IMR-90 (cell line): ENCODE measurements around the gene ATMIN. TPM values are rescaled to one million over a fixed set of nuclear protein-coding genes. Genes with fewer than 3 reads are reported as not detected.

Experiments
- ATAC-seq: fragments of 200-7000 bp; cut with Tn5 transposase; 2 replicates; pipeline ENCODE4 v1.9.1; 2020; ENCODE audit warnings: low read depth, mild to moderate bottlenecking, moderate library complexity
- BruUV-seq: library from RNA; stranded (reverse); fragments of 400-500 nt; replicated peaks from 2 replicates; lab custom pipeline; 2021; lab: Mats Ljungman, UMichigan
- CTCF ChIA-PET: fragments of 300-600 bp; formaldehyde crosslinking; extraction: SDS; loops from one replicate; lab custom pipeline; 2021; ENCODE audit warnings: antibody characterized with exemption; lab: Yijun Ruan, JAX
- POLR2A ChIA-PET: fragments of 300-600 bp; sonication (Branson Sonifier 250); formaldehyde crosslinking; loops from one replicate; lab custom pipeline; 2022; ENCODE audit warnings: antibody characterized with exemption; ENCODE audit not compliant: unreplicated experiment; lab: Charles Lee
- DNase-seq: peaks from one replicate; pipeline ENCODE4 v3.0.0; 2013
- H2AFZ ChIP-seq: replicated peaks from 2 replicates; pipeline ENCODE3; 2013; ENCODE audit warnings: low read length, mild to moderate bottlenecking; ENCODE audit not compliant: poor library complexity
- H2AK5ac ChIP-seq: 2 replicates; pipeline ENCODE4 v1.6.1; 2013; ENCODE audit warnings: low read depth, low read length, inconsistent platforms
- H2AK9ac ChIP-seq: replicated peaks from 2 replicates; pipeline ENCODE3; 2013; ENCODE audit warnings: mild to moderate bottlenecking, low read depth, low read length, moderate library complexity; ENCODE audit not compliant: poor library complexity
- H2BK120ac ChIP-seq: 2 replicates; pipeline ENCODE4 v1.6.1; 2013; ENCODE audit warnings: low read depth, low read length, inconsistent platforms
- H2BK15ac ChIP-seq: 3 replicates; pipeline ENCODE4 v1.6.1; 2013; ENCODE audit warnings: low read depth, low read length, inconsistent platforms
- H2BK20ac ChIP-seq: 2 replicates; pipeline ENCODE4 v1.6.1; 2013; ENCODE audit warnings: low read depth, mild to moderate bottlenecking, inconsistent platforms, low read length, moderate library complexity
- H2BK5ac ChIP-seq: 2 replicates; pipeline ENCODE4 v1.6.1; 2013; ENCODE audit warnings: mild to moderate bottlenecking, low read depth, low read length, inconsistent platforms; ENCODE audit not compliant: poor library complexity, severe bottlenecking
- H3K14ac ChIP-seq: replicated peaks from 2 replicates; pipeline ENCODE4 v1.6.1; 2013; ENCODE audit warnings: low read depth, low read length, inconsistent platforms
- H3K18ac ChIP-seq: 2 replicates; pipeline ENCODE4 v1.6.1; 2013; ENCODE audit warnings: low read depth, low read length, control low read depth
- H3K23ac ChIP-seq: 2 replicates; pipeline ENCODE4 v1.6.1; 2013; ENCODE audit warnings: low read depth, low read length, inconsistent platforms
- H3K27ac ChIP-seq: 2 replicates; pipeline ENCODE4 v1.5.1; 2013; ENCODE audit warnings: mild to moderate bottlenecking, control low read depth, low read length; ENCODE audit not compliant: insufficient read depth
- H3K27me3 ChIP-seq: 2 replicates; pipeline ENCODE4 v1.6.1; 2013; ENCODE audit warnings: low read length; ENCODE audit not compliant: control insufficient read depth, insufficient read depth
- H3K36me3 ChIP-seq: 2 replicates; pipeline ENCODE4 v1.6.1; 2013; ENCODE audit warnings: low read length, mixed read lengths; ENCODE audit not compliant: control insufficient read depth, insufficient read depth
- H3K4ac ChIP-seq: 2 replicates; pipeline ENCODE4 v1.6.1; 2013; ENCODE audit warnings: low read depth, low read length, inconsistent platforms
- H3K4me1 ChIP-seq: 2 replicates; pipeline ENCODE4 v1.6.1; 2013; ENCODE audit warnings: low read length, mixed read lengths; ENCODE audit not compliant: control insufficient read depth, insufficient read depth
- H3K4me2 ChIP-seq: 2 replicates; pipeline ENCODE4 v1.6.1; 2013; ENCODE audit warnings: low read depth, mild to moderate bottlenecking, control low read depth, low read length, moderate library complexity
- H3K4me3 ChIP-seq: 2 replicates; pipeline ENCODE4 v1.5.1; 2013; ENCODE audit warnings: low read depth, mild to moderate bottlenecking, control low read depth, low read length, moderate library complexity; ENCODE audit not compliant: insufficient read depth
- H3K56ac ChIP-seq: 2 replicates; pipeline ENCODE4 v1.6.1; 2013; ENCODE audit warnings: low read length, inconsistent platforms; ENCODE audit not compliant: insufficient read depth; ENCODE audit errors: extremely low read depth
- H3K79me1 ChIP-seq, 2 experiments: 2 replicates each; pipeline ENCODE4 v1.6.1; 2013; ENCODE audit warnings: low read length in 2 of 2, inconsistent platforms in 1 of 2, low read depth in 1 of 2
- H3K9ac ChIP-seq: 2 replicates; pipeline ENCODE4 v1.6.1; 2013; ENCODE audit warnings: low read depth, low read length, control low read depth
- H3K9me1 ChIP-seq: 2 replicates; pipeline ENCODE4 v1.6.1; 2013; ENCODE audit warnings: low read length, inconsistent platforms; ENCODE audit not compliant: insufficient read depth
- H3K9me3 ChIP-seq: 2 replicates; pipeline ENCODE4 v1.6.1; 2013; ENCODE audit warnings: low read length; ENCODE audit not compliant: control insufficient read depth, insufficient read depth
- H4K20me1 ChIP-seq: 2 replicates; pipeline ENCODE4 v1.6.1; 2013; ENCODE audit warnings: low read length, inconsistent platforms; ENCODE audit not compliant: insufficient read depth
- H4K5ac ChIP-seq: 2 replicates; pipeline ENCODE4 v1.6.1; 2013; ENCODE audit warnings: mild to moderate bottlenecking, low read depth, low read length, control low read depth
- H4K8ac ChIP-seq, 2 experiments: 2 replicates each; pipeline ENCODE4 v1.6.1; 2013; ENCODE audit warnings: low read depth in 2 of 2, low read length in 2 of 2, control low read depth in 1 of 2, inconsistent platforms in 1 of 2
- H4K91ac ChIP-seq: 2 replicates; pipeline ENCODE4 v1.6.1; 2013; ENCODE audit warnings: low read depth, low read length, inconsistent platforms; ENCODE audit not compliant: insufficient read depth
- BHLHE40 ChIP-seq: fragments of 150-350 bp; IDR thresholded peaks from 2 replicates; pipeline ENCODE4 v1.6.1; 2016; ENCODE audit warnings: mild to moderate bottlenecking, low read depth, low read length
- CEBPB ChIP-seq: IDR thresholded peaks from 2 replicates; pipeline ENCODE4 v1.6.1; 2012; ENCODE audit warnings: low read depth, low read length, improper control_type of control experiment
- CHD1 ChIP-seq: IDR thresholded peaks from 2 replicates; pipeline ENCODE4 v1.6.1; 2012; ENCODE audit warnings: low read depth, low read length, improper control_type of control experiment
- FOS ChIP-seq: fragments of 150-350 bp; IDR thresholded peaks from 2 replicates; pipeline ENCODE4 v1.6.1; 2016; ENCODE audit warnings: low read depth, low read length
- MAFK ChIP-seq: IDR thresholded peaks from 2 replicates; pipeline ENCODE4 v1.6.1; 2012; ENCODE audit warnings: low read depth, low read length, improper control_type of control experiment
- MAZ ChIP-seq: IDR thresholded peaks from 2 replicates; pipeline ENCODE4 v1.6.1; 2012; ENCODE audit warnings: low read depth, mild to moderate bottlenecking, low read length, improper control_type of control experiment, moderate library complexity, borderline replicate concordance
- MXI1 ChIP-seq: IDR thresholded peaks from 2 replicates; pipeline ENCODE4 v1.6.1; 2012; ENCODE audit warnings: low read depth, mild to moderate bottlenecking, low read length, moderate library complexity, borderline replicate concordance
- POLR2A ChIP-seq: IDR thresholded peaks from 2 replicates; pipeline ENCODE4 v1.6.1; 2012; ENCODE audit warnings: mild to moderate bottlenecking, low read depth, low read length
- RAD21 ChIP-seq: IDR thresholded peaks from 2 replicates; pipeline ENCODE4 v1.6.1; 2012; ENCODE audit warnings: low read length, improper control_type of control experiment
- RCOR1 ChIP-seq: IDR thresholded peaks from 2 replicates; pipeline ENCODE4 v1.6.1; 2012; ENCODE audit warnings: mild to moderate bottlenecking, low read length, improper control_type of control experiment; ENCODE audit not compliant: insufficient replicate concordance
- RFX5 ChIP-seq: IDR thresholded peaks from 2 replicates; pipeline ENCODE4 v1.8.0; 2012; ENCODE audit warnings: low read depth, mild to moderate bottlenecking, low read length, moderate library complexity
- SMC3 ChIP-seq: fragments of 150-350 bp; IDR thresholded peaks from 2 replicates; pipeline ENCODE4 v1.6.1; 2016; ENCODE audit warnings: low read depth, mild to moderate bottlenecking, antibody characterized with exemption, low read length, moderate library complexity
- WGBS, 2 experiments: methylation state at CpG; one replicate each; pipeline versions ENCODE4 v1.1.5 to v1.1.7; 2013; ENCODE audit warnings: missing lambda C conversion rate in 2 of 2; ENCODE audit not compliant: insufficient read length in 1 of 2; ENCODE audit errors: extremely low coverage in 2 of 2; 5-methylcytosine and 5-hydroxymethylcytosine counted together
- dilution Hi-C: fragments of 300-500 bp; cut with HindIII; formaldehyde crosslinking; loops from one replicate; pipeline ENCODE4 v1.14.3; 2018; ENCODE audit warnings: low sequenced_read_pairs; ENCODE audit not compliant: unreplicated experiment
- in situ Hi-C: fragments of 300-500 bp; cut with MboI; formaldehyde crosslinking; loops from 3 replicates; pipeline ENCODE4 v1.14.3; 2019; ENCODE audit warnings: low sequenced_read_pairs, inconsistent platforms, mixed read lengths
- intact Hi-C: fragments of 100-400 bp; cut with micrococcal nuclease; formaldehyde crosslinking; loops from 2 replicates; pipeline ENCODE4 v1.10.0; 2022
- polyA plus RNA-seq, 3 experiments: library from polyadenylated mRNA; depleted of rRNA; stranded (reverse); fragments of >200 nt; gene quantifications; 2 replicates each; pipeline ENCODE4 v1.2.3, GENCODE V29; 2012; ENCODE audit warnings: low replicate concordance in 1 of 3
- total RNA-seq: library from RNA; depleted of rRNA; stranded (reverse); fragments of >200 nt; gene quantifications from 2 replicates; pipeline ENCODE4 v1.2.3, GENCODE V29; 2012
- TF ChIP-seq, protein P1 (sequence below): fragments of 150-350 bp; IDR thresholded peaks from 2 replicates; pipeline ENCODE4 v1.6.1; 2017; ENCODE audit warnings: mild to moderate bottlenecking, antibody characterized with exemption, low read length, low read depth
- TF ChIP-seq, protein P2 (sequence below): fragments of 150-350 bp; IDR thresholded peaks from 2 replicates; pipeline ENCODE4 v1.6.1; 2016; ENCODE audit warnings: low read depth, mild to moderate bottlenecking, low read length, moderate library complexity, borderline replicate concordance

Gene ATMIN
- total and polyA plus RNA-seq, 2 of the 4 experiments (the other 2 are of a cell fraction) = 15.8 to 45.9 TPM

DNA sequence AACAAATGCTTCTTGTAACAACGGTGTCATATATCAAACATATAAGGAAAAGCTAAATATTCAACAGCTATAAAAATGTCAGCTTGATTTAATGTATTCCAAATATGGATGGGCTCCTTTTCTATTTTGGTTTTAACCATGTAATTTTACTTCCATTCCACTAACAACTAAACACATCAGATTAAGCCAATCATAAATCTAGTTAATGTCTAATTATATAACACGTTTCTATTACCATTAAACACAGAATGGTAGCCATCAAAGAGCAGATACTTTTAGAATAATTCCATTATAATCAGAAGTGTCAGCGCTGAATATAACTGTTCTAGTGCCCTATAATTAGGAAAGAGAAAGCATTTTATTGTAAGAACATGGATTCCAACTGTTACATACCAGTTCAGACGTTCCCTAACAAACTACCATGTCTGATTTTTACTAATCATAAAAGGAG lies 38.9 kb upstream of the ATMIN start:
- no peaks in the 10 kb centered on the region for H3K27me3 ChIP-seq
- no peaks in the 10 kb centered on the region for H3K36me3 ChIP-seq
- intact Hi-C loops (no loop called here), in situ Hi-C loops (no loop called here), dilution Hi-C loops (no loop called here)
- H3K4me1 ChIP-seq = peaks cover 7% of the 10 kb centered on the region; the same call in 1 of the 2 replicates
- ChIA-PET CTCF (interaction anchor here (1.1 to 1.4 kb wide), 2 partner anchors 20 to 22 kb away, joined by 3 read pairs; no protein-coding TSS in a partner anchor), POLR2A (no interaction called here)
- H3K56ac ChIP-seq = no peak overlapping the region
- H2BK120ac ChIP-seq = no peak overlapping the region
- peaks cover 18 to 33% of the 10 kb centered on the region in 2 experiments for H3K79me1 ChIP-seq
- H2BK5ac ChIP-seq = no peak overlapping the region
- no peak overlapping the region for H3K14ac ChIP-seq
- H2BK15ac ChIP-seq = no peak overlapping the region
- no peaks in the 10 kb centered on the region for H3K9me3 ChIP-seq
- no peak overlapping the region for H3K18ac ChIP-seq
- H3K27ac ChIP-seq = no peak overlapping the region
- ATAC-seq (no peak), DNase-seq (no peak)
- no CpG with 5 or more reads among the region's 4 CpGs for WGBS, 2 experiments
- no peak overlapping the region for H4K8ac ChIP-seq
- H2BK20ac ChIP-seq = no peak overlapping the region
- H4K20me1 ChIP-seq = no peaks in the 10 kb centered on the region; the same call in 1 of the 2 replicates
- no peak overlapping the region for H3K4me3 ChIP-seq
- H4K5ac ChIP-seq = no peak overlapping the region
- H2AK9ac ChIP-seq = no peak overlapping the region
- no peak overlapping the region for H3K9ac ChIP-seq
- H2AK5ac ChIP-seq = no peak overlapping the region
- no peaks in the 10 kb centered on the region for H3K9me1 ChIP-seq
- H3K23ac ChIP-seq = no peak overlapping the region
- no peak overlapping the region for H2AFZ ChIP-seq
- no peak overlapping the region for H4K91ac ChIP-seq
- BruUV-seq = no TSS peak
- TF ChIP-seq POLR2A (no peak), RCOR1 (no peak), RAD21 (no peak), CEBPB (no peak), CHD1 (no peak), MAZ (no peak), FOS (no peak), RFX5 (no peak), BHLHE40 (no peak), MXI1 (no peak), SMC3 (no peak), MAFK (no peak)
- TF ChIP-seq, protein P1, sequence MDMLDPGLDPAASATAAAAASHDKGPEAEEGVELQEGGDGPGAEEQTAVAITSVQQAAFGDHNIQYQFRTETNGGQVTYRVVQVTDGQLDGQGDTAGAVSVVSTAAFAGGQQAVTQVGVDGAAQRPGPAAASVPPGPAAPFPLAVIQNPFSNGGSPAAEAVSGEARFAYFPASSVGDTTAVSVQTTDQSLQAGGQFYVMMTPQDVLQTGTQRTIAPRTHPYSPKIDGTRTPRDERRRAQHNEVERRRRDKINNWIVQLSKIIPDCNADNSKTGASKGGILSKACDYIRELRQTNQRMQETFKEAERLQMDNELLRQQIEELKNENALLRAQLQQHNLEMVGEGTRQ = no peak
- TF ChIP-seq, protein P2, sequence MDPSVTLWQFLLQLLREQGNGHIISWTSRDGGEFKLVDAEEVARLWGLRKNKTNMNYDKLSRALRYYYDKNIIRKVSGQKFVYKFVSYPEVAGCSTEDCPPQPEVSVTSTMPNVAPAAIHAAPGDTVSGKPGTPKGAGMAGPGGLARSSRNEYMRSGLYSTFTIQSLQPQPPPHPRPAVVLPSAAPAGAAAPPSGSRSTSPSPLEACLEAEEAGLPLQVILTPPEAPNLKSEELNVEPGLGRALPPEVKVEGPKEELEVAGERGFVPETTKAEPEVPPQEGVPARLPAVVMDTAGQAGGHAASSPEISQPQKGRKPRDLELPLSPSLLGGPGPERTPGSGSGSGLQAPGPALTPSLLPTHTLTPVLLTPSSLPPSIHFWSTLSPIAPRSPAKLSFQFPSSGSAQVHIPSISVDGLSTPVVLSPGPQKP = no peak
- peak overlapping the region; percentile 83; the same call in 1 of the 2 replicates for H3K4me2 ChIP-seq
- no peak overlapping the region for H3K4ac ChIP-seq
